SK-N-SH (cell line): ENCODE results near the gene SPDYE3.

Source experiments
- CTCF ChIP-seq: fragments of 200-600 bp; sonication (generic); IDR thresholded peaks from 2 replicates; pipeline ENCODE4 v1.6.1; 2017; ENCODE audit warnings: antibody characterized with exemption, mild to moderate bottlenecking, moderate library complexity
- GABPA ChIP-seq: IDR thresholded peaks from 2 replicates; pipeline ENCODE4 v1.4.0; 2012; ENCODE audit warnings: low read depth, mild to moderate bottlenecking
- NRF1 ChIP-seq: IDR thresholded peaks from 2 replicates; pipeline ENCODE4 v1.6.1; 2012; ENCODE audit warnings: low read depth, mild to moderate bottlenecking, low read length
- POLR2AphosphoS5 ChIP-seq: IDR thresholded peaks from 2 replicates; pipeline ENCODE4 v1.6.1; 2012; ENCODE audit warnings: low read depth, low read length
- REST ChIP-seq: IDR thresholded peaks from 2 replicates; pipeline ENCODE4 v1.6.1; 2012; ENCODE audit warnings: mild to moderate bottlenecking, low read depth, low read length, moderate library complexity
- RXRA ChIP-seq: IDR thresholded peaks from 2 replicates; pipeline ENCODE4 v1.4.0; 2012; ENCODE audit warnings: low read depth, mild to moderate bottlenecking, borderline replicate concordance

GRCh38 chr7:100369105-100369504 is 61.6 kb downstream of the SPDYE3 start:
- TF ChIP-seq RXRA (no peak), CTCF (no peak), POLR2AphosphoS5 (no peak), NRF1 (no peak), REST (no peak), GABPA (no peak)
